ENCODE data around the gene JARID2.

Gene JARID2

GRCh38 chr6:15338476-15338875 lies 92.6 kb downstream of the JARID2 start:
- peak; percentile 23 for DNase-seq

DNA sequence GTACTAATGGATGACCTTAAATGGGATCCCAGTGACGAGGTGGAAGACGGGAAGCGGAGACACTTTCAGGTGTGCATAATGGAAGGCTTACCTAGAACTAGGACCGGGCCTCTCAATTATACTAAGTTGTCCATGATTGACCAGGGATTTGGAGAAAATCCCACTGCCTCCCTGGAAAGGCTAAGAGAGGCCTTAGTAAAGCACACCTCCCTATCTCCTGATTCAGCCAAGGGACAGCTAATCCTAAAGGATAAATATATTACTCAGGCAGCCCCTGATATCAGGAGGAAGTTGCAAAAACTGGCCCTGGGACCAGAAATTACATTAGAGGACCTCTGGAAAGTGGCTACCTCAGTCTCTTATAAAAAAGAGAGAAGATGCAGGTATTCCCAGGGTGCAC lies 93.2 kb downstream of the JARID2 start:
- no peak for DNase-seq

DNA sequence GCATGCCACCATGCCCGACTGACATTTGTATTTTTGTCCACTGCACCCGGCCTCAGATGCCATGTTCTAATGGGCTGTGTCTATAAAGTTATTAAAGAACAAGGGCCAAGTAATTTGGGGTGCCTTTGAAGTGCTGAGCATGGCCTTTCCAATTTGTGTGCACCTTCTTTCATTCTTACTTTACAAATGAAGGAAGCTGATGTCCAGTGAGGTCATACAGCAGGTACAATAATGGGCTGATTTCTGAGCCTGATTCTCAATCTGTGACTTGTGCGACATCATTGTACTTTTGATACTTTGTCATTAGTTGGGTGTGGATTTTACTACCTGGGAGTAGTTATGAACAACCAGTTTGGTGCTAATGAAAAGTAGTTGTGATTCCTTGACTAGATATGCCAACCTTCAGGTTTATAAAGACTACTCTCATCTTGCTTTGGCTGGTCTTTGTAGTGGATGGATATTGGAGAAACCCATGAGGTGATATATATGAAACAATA lies 94.3 kb downstream of the JARID2 start:
- no peak for DNase-seq

- DNase-seq: no peak
Measured at GRCh38 chr6:15340775-15341174, 94.9 kb downstream of the JARID2 start.

DNA sequence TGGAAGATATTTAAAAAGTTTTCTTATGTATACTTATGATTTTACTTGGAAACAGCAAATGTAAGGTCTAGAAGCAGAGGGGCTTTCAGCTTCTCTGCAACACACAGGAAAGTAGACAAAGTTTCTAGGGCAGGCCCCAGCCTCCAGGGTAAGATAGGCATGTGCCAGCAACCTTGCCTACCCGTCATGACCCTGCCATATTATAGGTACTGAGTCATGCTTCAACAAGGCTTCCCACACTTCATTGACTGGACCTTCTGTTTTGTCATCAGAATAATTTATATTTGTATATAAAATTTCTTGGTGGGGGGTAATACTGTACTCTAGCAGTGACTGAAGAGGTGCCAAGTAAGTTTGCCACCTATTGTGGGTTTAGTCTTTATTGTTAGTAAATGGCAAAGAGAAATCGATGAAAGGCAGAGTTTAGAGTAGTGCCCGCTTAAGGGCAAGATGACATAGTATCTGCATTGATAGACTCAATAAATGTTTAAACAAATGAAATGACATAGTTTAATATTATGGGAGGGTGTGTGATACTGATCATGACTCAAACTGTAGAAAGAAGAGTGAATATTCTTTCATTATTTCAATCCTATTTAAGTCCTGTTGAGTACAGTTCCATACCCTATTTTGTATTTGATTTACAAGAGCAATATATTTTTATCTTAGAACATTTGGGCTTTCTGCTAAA lies 95.6 kb downstream of the JARID2 start:
- no peak for DNase-seq

DNA sequence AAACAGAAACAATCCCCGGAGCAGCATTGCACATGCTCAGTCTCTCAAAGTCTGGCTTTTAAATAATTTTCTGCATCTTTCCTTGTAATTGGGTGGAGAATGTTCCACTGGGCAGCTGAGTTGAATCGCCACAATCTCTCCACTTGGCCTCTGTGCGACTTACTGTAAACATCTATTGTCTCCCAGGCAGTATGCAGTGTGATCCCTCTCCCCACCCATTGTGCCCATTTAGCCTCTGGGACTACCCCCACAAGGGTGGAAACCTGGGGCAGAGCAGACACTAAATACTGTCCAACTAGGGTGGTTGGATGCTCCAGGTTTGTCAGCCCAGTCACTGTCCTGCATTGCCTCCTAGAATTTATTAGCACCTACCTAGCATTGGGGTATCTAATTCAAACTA lies 96.2 kb downstream of the JARID2 start:
- no peak for DNase-seq

- no peak for DNase-seq
Measured at GRCh38 chr6:15343490-15344191, 97.8 kb downstream of the JARID2 start.

DNA sequence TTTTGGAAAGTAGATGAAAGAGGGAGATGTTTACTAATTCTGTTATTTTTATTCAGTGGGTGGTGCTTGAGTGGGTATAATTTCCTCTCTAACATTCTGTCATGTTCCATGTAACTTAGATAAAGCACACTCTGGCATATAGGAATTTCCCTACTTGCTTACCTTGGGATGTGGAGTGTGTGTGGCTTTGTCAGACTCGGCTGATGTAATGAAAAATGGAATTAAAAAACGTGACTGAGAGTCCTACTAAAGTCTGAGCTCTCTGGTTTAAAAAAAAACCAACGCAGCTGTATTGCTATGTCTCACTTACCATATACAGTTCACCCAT lies 98.3 kb downstream of the JARID2 start:
- DNase-seq: no peak

- no peak for DNase-seq
Measured at GRCh38 chr6:15344831-15345230, 99.0 kb downstream of the JARID2 start.

GRCh38 chr6:15346315-15346714 lies 100.4 kb downstream of the JARID2 start:
- no peak for DNase-seq

DNA sequence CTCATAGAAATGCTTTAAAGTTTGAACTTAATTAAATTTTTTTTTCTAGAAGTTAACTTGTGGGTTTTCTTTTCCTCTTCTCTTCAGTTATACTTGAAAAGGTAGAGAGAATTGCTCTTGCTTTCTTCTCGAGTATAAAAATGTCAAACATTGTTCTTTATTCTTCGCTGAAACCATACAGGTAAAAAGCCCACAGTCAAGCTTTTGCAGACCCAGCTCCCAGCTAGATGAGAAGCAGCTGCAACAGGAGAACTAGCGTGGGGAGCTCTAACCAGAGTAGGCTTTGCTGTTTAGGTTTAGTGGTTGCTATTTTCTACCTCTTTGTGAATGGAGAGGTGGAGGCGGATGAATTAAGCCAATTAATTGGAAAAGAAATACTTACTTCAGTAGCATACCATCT lies 102.7 kb downstream of the JARID2 start:
- DNase-seq: no peak

DNA sequence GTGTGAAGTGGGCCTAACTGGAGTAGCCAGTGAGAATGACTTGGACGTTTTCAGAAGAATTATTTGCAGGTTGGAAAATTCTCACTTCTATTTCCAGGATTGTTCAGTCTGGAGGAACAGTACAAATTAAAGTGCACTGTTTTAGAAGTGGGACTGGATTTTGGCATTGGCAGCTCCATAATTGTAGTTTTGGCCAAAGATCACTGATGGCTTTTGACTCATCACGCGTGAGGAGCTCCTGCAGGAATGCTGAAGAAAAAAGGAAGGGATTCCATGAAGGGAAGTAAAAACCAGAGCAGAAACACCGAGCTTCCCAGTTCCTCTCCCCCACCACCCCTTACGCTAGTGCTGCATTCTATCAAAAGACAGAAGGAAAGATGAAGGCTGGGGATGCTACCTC lies 103.5 kb downstream of the JARID2 start:
- no peak for DNase-seq

DNA sequence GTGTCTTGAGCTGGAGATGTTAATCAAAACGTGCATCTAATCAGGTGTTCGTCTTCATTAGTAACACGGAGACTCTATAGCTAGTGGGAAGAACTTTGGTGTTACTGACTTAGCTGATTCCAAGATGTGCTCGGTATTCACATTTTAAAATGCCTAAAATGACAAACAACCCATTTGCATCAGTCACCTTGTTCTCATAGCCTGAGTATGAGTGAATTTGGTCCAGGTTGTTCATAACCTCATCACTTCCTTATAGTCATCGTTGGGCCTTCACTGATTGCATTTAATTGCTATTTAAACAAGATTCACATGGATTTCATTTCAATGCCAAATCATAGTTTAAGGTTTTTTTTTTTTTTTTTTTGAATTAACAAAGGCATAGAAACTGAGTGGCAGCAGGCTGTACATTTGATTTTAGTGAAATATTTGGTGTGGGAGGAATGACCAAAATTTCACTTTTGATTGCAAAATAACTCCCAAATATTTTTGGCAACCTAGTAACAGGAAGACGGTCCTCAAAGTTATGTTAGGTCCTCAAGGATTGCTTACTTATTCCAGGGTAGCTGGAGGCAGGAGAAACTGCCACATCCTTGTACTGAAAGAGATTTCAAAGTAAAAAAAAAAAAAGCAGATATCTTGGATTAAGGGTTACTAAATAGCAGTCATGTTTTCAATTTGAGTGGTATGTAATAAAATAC lies 104.7 kb downstream of the JARID2 start:
- DNase-seq: no peak

GRCh38 chr6:15351631-15352030 lies 105.8 kb downstream of the JARID2 start:
- no peak for DNase-seq

DNA sequence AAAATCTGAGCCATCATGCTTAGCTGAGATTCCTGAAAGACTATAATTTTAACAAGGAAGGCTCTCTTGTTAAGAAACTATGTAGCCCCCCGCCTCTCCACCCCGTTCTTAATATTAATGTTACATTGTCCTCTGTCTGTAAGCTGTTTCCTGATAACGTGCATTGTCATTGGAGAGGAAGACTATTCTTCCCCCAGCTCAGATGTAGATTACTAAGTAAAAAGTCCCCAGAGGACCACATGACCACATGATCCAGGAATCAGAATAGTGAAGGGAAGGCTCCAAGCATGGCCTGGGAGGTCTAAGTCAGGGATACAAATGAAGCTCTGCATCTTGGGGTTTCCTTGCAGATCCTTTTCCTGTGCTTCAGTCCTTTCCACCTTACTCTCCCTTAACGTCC lies 106.4 kb downstream of the JARID2 start:
- no peak for DNase-seq

DNA sequence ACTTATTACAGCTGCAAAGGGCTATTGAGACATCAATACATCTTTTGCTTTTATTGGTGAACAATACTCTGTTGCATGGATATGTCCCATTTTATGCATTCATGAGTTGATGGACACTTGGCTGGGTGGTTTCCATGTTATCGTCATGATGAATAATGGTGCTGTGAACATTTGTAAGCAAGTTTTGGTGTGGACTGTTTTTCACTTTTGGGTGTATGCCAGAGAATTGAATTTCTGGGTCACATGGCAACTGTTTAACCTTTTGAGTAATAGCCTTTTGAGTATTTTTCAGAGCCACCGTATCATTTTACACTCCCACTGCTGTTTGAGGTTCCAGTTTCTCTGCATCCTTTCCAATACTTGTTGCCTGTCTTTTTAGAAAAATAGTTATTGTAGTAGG lies 107.0 kb downstream of the JARID2 start:
- DNase-seq: no peak

GRCh38 chr6:15355683-15356099 lies 109.8 kb downstream of the JARID2 start:
- DNase-seq: no peak

GRCh38 chr6:15356179-15356578 lies 110.3 kb downstream of the JARID2 start:
- DNase-seq: peak; percentile 64

- DNase-seq: no peak
Measured at GRCh38 chr6:15356937-15357336, 111.1 kb downstream of the JARID2 start.

DNA sequence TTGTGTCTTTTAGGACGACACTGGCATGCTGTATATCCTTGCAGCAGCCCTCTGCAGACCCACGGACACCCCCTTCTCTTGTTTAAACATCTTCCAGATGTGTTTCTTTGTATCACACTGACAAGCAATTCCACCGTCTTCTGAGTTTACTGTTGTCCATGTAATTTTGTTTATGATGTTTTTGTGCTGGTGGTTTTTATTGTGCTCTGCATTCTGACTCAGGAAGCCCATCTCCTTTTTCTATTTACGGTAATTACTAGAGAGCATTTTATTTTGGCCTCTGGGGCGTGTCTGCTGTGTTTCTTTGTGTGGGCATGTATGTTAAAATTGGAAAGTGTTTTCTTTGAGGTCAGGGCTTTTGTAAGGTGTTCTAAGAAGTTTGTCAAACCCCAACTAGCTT lies 111.9 kb downstream of the JARID2 start:
- DNase-seq: no peak

DNA sequence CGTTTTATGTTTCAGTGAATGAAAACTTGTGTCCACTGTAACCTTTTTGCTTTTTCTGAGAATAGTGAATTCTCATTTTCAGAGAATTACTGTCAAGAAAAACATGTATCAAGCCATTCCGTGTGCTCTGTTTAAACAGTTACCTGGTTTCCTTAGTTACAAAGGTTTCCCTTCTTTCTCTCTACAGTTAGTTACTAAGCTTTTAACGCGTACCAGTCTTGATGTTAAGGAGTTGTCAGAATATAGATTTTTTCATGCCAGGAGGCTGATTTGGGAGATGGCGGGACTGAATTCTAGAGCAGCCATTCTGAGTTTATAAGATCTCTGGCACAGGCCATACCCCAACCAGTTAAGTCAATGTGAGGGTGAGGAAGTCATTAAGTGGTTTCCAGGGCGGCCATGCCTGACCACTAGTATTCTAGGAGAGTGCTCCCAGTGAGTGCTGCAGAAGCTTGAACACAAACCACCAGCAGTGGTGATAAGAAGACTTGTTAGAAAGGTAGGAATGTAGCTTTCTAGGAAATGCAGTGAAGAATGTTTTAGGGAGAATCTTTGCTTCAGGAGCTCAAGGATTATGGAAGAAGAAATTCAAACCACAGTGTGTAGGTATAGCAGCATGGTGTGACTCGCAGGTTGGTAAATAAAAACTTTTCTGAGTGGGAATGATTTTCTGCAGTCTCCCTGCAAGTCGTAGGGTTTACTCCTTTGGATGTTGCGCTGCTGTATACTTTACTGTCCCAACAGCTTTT lies 112.9 kb downstream of the JARID2 start:
- peak; percentile 62 for DNase-seq

DNA sequence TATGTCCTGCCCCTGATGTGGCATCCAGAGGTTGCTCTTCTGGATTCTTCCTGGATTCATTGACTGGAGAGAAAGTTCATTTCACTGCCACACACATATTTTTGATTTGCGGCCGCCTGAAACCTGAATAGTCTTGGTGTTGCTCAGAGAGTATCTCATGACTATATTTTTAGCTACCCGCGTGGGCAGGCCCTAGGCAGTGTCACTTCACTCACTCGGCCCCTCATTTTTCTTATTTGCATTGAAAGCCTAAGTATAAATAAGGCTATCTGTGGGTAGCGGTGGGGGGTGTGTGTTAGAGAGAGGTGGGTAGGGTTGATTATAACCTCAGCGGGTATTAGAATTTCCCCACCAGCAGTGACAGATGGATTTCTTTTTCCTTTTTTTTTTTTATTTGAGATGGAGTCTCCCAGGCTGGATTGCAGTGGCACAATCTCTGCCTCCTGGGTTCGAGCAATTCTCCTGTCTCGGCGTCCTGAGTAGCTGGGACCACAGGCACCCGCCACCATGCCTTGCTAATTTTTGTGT lies 113.5 kb downstream of the JARID2 start:
- no peak for DNase-seq

DNA sequence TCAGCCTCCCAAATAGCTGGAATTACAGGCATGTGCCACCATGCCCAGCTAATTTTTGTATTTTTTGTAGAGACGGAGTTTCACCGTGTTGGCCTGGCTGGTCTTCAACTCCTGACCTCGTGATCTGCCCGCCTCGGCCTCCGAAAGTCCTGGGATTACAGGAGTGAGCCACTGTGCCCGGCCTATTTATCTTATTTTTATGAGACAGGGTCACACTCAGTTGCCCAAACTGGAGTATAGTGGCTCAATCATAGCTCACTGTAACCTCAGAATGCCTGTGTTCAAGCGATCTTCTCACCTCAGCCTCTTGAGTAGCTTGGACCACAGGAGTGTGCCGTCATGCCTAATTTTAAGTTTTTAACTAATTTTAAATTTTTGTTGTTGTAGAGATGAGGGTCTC lies 114.4 kb downstream of the JARID2 start:
- DNase-seq: no peak
